ENCODE results near the gene SSH3.

Gene SSH3

DNA sequence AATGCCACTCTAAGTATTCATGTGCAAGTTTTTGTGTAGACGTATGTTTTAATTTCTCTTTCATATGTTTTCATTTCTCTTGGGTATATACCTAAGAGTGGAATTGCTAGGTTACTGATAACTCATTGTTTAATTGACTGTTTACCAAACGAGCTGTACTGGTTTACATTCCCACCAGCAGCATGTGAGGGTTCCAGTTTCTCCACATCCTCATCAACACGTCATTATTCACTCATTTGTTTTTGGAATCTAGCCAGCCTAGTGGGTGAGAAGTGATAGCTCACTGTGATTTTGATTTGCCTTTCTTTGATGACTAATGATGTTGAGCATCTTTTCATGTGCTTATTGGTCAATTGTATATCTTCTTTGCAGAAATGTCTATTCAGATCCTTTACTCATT lies 10.2 kb upstream of the SSH3 start:
- no peak for DNase-seq

DNA sequence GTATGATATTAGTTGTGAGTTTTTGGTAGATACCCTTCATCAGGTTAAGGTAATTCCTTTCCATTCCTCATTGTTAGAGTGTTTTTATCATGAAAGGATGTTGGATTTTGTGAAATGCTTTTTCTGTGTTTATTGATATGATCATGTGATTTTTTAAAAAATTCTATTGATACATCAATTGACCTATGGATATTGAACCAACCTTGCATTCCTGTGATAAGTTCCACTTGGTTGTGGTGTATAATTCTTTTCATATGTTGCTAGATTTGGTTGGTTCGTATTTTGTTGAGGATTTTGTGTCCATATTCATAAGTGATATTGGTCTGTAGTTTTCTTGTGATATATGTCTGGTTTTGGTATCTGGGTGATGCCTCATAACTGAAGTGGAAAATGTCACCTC lies 7.5 kb upstream of the SSH3 start:
- no peak for DNase-seq

- no peak for DNase-seq
Measured at GRCh38 chr11:67298786-67299185, 4.5 kb upstream of the SSH3 start.

GRCh38 chr11:67299471-67300191 lies 3.7 kb upstream of the SSH3 start:
- DNase-seq = no peak

DNA sequence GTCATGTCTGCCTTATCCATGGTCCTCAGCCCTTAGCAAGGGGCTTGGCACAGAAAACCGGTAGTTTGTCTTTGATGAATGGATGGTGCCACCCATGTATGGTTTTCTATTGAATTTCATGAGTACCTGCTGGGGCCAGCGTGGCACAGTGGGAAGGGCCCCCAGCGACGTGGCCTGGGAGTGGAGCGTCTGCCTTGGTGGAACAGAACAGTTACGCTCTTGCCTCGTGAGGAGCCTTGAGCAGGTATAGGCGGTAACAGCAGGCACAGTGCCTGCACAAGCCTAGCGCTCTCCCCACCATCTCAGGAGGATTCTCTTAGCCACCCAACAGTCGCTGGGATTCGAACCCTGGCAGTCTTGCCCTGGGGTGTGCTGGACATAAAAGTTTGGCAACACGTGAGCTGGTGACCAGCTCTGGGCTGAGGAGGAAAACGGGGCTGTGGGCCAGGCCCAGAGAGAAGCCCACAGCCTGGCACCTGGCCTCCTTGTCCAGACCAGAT lies 3.0 kb upstream of the SSH3 start:
- DNase-seq = no peak

- no peak for DNase-seq
Measured at GRCh38 chr11:67300756-67301312, 2.5 kb upstream of the SSH3 start.

- no peak for DNase-seq
Measured at GRCh38 chr11:67301313-67301921, 1.9 kb upstream of the SSH3 start.

DNA sequence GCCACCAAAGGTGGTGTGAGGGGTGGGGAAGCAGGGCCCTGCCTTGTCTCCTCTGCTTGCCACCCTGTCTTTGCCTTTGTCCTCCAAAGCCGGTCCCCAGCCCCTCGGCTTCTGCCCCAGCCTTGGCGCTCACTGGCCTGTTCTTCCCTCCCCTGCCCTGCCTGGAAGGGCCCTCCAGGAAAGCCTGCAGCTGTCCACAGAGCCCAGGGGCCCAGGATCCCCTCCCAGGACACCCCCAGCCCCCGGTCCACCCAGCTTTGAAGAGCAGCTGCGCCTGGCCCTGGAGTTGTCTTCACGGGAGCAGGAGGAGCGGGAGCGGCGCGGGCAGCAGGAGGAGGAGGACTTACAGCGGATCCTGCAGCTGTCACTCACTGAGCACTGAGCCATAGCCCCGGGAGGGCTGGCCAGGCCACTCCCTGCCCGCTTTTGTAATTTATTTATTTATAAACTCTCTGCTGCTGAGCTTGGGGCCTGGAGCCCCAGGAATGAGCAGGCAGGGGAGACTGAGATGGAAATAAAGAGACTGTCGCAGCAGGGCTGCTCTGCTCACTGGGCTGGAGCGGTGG lies 1.3 kb upstream of the SSH3 start:
- DNase-seq = no peak

GRCh38 chr11:67302571-67303131 lies 679 bp upstream of the SSH3 start:
- peak; percentile 26 for DNase-seq

DNA sequence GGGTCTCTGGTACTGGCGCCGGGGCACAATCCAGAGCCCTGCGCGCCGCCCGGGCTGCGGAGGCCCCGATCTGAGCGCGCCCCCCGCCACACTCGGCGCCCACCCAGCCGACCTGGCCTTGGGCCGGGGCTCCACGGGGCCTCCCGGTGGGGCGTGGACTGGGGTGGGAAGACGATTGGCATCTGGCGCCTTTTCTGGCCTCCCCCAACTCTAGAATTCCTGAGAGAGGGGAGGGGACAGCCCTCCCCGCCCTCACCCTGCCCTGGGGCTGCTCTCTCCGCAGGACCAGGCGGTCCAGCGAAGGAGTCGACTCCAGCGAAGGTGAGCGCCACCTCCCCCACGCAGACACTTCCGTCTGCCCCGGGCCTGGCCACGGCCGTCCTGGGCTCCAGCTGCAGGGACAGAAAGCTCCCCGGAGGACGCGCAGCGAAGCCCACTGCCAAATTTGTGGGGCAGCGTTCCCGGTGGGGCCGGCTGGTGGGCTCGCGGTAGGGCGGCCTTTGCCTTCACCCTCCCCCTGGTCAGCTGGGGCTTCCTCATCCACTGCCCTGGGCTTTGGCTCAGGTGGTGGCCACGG lies 593 bp downstream of the SSH3 start:
- DNase-seq = no peak

GRCh38 chr11:67304511-67305113 lies 1.3 kb downstream of the SSH3 start:
- DNase-seq = no peak

GRCh38 chr11:67306769-67307544 lies 3.6 kb downstream of the SSH3 start:
- DNase-seq = no peak

DNA sequence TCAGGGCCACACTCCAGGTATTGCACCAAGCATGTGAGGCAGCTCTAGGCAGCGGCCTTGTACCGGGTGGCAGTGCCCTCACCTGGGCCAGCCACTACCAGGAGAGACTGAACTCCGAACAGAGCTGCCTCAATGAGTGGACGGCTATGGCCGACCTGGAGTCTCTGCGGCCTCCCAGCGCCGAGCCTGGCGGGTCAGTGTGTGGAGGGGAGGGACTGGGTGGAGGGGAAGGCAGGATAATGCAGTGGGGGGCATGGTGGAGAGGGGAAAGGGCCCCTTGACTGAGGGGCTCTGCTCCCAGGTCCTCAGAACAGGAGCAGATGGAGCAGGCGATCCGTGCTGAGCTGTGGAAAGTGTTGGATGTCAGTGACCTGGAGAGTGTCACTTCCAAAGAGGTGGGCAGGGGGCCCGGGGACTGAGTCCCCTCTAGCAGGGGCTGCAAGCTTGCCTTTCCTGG lies 4.2 kb downstream of the SSH3 start:
- no peak for DNase-seq

DNA sequence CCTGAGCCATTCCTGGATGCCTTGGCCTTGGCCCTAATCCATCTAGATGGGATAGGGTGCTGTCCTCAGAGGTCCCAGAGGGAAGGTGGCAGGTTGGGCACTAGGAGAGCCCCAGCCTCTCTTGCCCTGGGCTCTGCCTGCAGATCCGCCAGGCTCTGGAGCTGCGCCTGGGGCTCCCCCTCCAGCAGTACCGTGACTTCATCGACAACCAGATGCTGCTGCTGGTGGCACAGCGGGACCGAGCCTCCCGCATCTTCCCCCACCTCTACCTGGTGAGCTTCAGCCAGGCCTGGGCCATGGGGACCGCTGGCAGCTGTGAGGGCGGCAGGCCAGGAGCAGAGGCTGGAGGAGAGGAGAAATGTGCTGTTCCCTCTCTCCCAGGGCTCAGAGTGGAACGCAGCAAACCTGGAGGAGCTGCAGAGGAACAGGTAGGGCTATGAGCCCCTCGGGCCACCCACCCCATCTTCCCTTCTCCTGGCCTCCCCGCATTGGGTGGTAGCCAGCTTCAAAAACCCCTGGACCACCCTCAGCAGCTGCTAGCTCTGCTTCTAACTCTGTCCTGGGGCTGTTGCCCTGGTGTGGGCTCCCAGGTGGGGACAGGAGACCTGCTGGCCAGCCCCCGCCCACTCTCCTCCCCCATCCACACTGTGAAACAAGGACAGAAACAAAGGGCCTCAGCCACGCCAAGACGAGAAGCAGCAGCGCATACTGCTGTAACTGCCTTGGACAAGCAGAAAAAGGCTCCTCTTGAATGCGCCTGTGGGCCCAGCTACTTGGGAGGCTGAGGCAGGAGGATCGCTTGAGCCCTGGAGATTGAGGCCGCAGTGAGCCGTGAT lies 4.9 kb downstream of the SSH3 start:
- DNase-seq = no peak

DNA sequence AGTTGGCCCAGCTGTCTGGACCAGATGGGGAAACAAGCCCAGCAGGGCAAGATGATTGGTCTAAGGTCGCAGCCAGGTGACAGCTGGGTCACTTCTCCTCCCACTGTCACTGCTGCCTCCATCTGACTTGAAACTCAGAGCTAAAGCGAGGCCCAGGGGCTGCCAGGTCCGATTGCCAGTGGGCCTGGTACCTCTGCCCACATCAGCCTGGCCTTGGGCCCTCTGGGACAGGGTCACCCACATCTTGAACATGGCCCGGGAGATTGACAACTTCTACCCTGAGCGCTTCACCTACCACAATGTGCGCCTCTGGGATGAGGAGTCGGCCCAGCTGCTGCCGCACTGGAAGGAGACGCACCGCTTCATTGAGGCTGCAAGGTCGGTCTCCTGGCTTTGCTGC lies 5.8 kb downstream of the SSH3 start:
- no peak for DNase-seq

DNA sequence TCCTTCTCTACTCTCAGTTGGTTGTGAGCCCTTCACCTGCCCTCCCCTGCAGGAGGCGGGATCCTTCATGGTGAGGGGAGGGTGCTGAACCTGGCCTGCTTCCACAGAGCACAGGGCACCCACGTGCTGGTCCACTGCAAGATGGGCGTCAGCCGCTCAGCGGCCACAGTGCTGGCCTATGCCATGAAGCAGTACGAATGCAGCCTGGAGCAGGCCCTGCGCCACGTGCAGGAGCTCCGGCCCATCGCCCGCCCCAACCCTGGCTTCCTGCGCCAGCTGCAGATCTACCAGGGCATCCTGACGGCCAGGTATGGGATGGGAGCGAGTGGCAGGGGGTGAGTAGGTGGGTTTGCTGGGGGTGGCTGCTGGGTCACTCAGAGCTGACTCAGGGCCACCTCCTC lies 6.3 kb downstream of the SSH3 start:
- DNase-seq = no peak

DNA sequence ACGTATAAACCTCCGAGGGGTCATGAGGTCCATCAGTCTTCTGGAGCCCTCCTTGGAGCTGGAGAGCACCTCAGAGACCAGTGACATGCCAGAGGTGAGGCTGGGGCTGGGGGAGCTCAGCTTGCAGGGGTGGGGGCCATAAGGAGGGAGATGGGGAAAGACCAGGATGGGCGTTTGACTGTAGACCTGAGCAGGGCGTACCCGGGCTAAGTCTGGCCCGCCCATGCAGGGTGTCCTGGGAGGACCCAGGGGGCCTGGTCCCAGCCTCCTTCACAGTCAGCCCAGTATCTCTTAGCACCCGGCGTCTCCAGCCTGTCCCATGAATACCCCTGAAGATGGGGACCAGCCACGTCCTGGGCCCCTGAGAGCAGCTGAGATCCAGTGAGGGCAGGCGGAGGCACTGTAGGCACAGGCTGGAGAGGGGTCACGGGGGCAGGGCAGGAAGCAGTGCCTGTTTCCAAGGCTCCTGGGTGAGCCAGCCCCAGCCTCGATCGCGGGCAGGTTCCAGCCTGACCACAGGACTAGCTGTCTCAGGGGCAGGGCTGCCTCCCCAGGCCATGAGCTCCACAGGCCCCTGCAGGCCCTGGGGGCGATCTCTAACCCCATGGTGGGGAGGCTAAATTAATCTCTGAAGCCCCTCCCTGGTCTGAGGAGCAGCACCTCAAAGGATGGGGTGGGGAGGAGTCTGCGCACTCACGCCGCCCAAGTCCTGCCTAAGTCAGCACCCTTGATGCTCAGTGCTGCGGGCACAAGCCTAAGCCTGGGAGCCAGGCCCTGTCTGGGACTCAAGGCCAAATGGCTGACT lies 7.1 kb downstream of the SSH3 start:
- DNase-seq = no peak

- DNase-seq = no peak
Measured at GRCh38 chr11:67311051-67311555, 7.8 kb downstream of the SSH3 start.

GRCh38 chr11:67311556-67312082 lies 8.3 kb downstream of the SSH3 start:
- no peak for DNase-seq
